Spleen (tissue), 7 donors: ENCODE measurements around the gene CSTPP1.

Experiments
- CTCF ChIP-seq, 11 experiments: fragments of 200-600 bp in 7 of 11; fragments of 450-650 bp in 4 of 11; sonication (generic) in 4 of 11; IDR thresholded peaks in 8 of 11; conservative IDR thresholded peaks in 3 of 11; 1 replicate in 7 of 11; 2 replicates in 4 of 11; pipeline versions ENCODE4 v1.4.0 to v1.8.0; 2016 to 2021; ENCODE audit warnings: antibody characterized with exemption in 11 of 11, inconsistent platforms in 4 of 11, mild to moderate bottlenecking in 1 of 11
- POLR2A ChIP-seq, 3 donors: fragments of 450-650 bp; IDR thresholded peaks; one replicate each; pipeline ENCODE4 v1.5.1; 2017; ENCODE audit warnings: antibody characterized with exemption in 3 of 3, mild to moderate bottlenecking in 1 of 3
- POLR2AphosphoS5 ChIP-seq, 3 donors: sonication (generic); formaldehyde crosslinking; IDR thresholded peaks; one replicate each; pipeline ENCODE4 v1.5.1; 2017; ENCODE audit warnings: antibody characterized with exemption in 3 of 3
- donor health status: DM: no; HTN: no; CAD: no; lungs with moderate emphysema.
- donor health status: DM: no; HTN: no; CAD: no.
- donor health status: DM: no; HTN: no; CAD: no.

GRCh38 chr11:47149782-47150181, 213.2 kb downstream of the CSTPP1 start:
- TF ChIP-seq CTCF (IDR thresholded peaks at IDR 0.05 in 8 of 11, conservative IDR thresholded peaks at IDR 0.05 in 3 of 11) (no peak), POLR2A (IDR thresholded peaks at IDR 0.05) (no peak), POLR2AphosphoS5 (IDR thresholded peaks at IDR 0.05) (no peak)
